HG03280 (cell line): ENCODE measurements around the gene DGCR8.
"Not testable (repeated sequence)": the region's sequence is repeated elsewhere in the genome, so short reads cannot be mapped to it uniquely, and the experiment has no call there.

Experiments
- ATAC-seq: cut with Tn5 transposase; IDR thresholded peaks from one replicate; pipeline ENCODE4 v1.9.1; 2021; ENCODE audit warnings: mild to moderate bottlenecking, moderate library complexity; ENCODE audit not compliant: unreplicated experiment

DGCR8 gene

GRCh38 chr22:20149257-20150250 is 69.5 kb downstream of the DGCR8 start:
- no peak for ATAC-seq

- no peak for ATAC-seq
Observed at GRCh38 chr22:20150381-20151275, 70.6 kb downstream of the DGCR8 start, which contains the start of gene CCDC188. Gene CCDC188 (minus strand): TSS chr22:20151055. CDS start chr22:20150986, 69 bp downstream.

GRCh38 chr22:20151276-20151588 is 71.2 kb downstream of the DGCR8 start:
- no peak for ATAC-seq

GRCh38 chr22:20152464-20152890 is 72.4 kb downstream of the DGCR8 start:
- ATAC-seq: no peak

- no peak for ATAC-seq
Observed at GRCh38 chr22:20153945-20154344, 73.9 kb downstream of the DGCR8 start.

- ATAC-seq: no peak
Observed at GRCh38 chr22:20154602-20155187, 74.7 kb downstream of the DGCR8 start.

GRCh38 chr22:20155330-20156041 is 75.4 kb downstream of the DGCR8 start:
- no peak for ATAC-seq

GRCh38 chr22:20156042-20156389 is 76.0 kb downstream of the DGCR8 start:
- ATAC-seq: no peak

- no peak for ATAC-seq
Observed at GRCh38 chr22:20156611-20157429, 76.8 kb downstream of the DGCR8 start.

GRCh38 chr22:20157430-20158183 is 77.6 kb downstream of the DGCR8 start:
- no peak for ATAC-seq

- no peak for ATAC-seq
Observed at GRCh38 chr22:20158391-20159036, 78.5 kb downstream of the DGCR8 start.

GRCh38 chr22:20159076-20159475 is 79.0 kb downstream of the DGCR8 start:
- ATAC-seq: no peak

- not testable (repeated sequence) for ATAC-seq
Observed at GRCh38 chr22:20159531-20159930, 79.5 kb downstream of the DGCR8 start.

GRCh38 chr22:20160041-20160440 is 80.0 kb downstream of the DGCR8 start:
- no peak for ATAC-seq
